ENCODE results near the gene RBMS3. TPM values are rescaled to one million over a fixed set of nuclear protein-coding genes. Genes with fewer than 3 reads are reported as not detected.

Gene RBMS3
- total RNA-seq, 2 experiments from 2014 or later = 0.25 to 0.27 TPM

GRCh38 chr3:29281344-29282241 lies 722 bp downstream of the RBMS3 start:
- peaks cover 31% of the 10 kb centered on the region for H3K4me1 Mint-ChIP-seq
- H3K27ac Mint-ChIP-seq = peak overlapping the region; percentile 7
- H3K36me3 Mint-ChIP-seq (ENCODE audit: low read depth) = no peaks in the 10 kb centered on the region
- no peaks in the 10 kb centered on the region for H3K9me3 Mint-ChIP-seq
- CTCF ChIA-PET = no interaction called here
- DNase-seq = no peak
- POLR2A ChIA-PET = interaction anchor here (0.6 kb wide), 2 partner anchors 387 to 440 kb away, joined by 3 to 5 read pairs; no protein-coding TSS in a partner anchor
- peaks cover 7% of the 10 kb centered on the region for H3K27me3 Mint-ChIP-seq
- H3K4me3 Mint-ChIP-seq = peak overlapping the region; percentile 75

- POLR2A ChIA-PET = no interaction called here
- no peak for DNase-seq
- Mint-ChIP-seq H3K4me1 (peaks cover 31% of the 10 kb centered on the region), H3K27ac (no peak overlapping the region), H3K4me3 (peak overlapping the region; percentile 75), H3K27me3 (peaks cover 7% of the 10 kb centered on the region), H3K36me3 (ENCODE audit: low read depth) (no peaks in the 10 kb centered on the region), H3K9me3 (no peaks in the 10 kb centered on the region)
- CTCF ChIA-PET = no interaction called here
Measured at GRCh38 chr3:29282427-29283230, 1.8 kb downstream of the RBMS3 start.

GRCh38 chr3:29283231-29284119 lies 2.6 kb downstream of the RBMS3 start:
- ChIA-PET CTCF (no interaction called here), POLR2A (no interaction called here)
- H3K36me3 Mint-ChIP-seq (ENCODE audit: low read depth) = no peaks in the 10 kb centered on the region
- DNase-seq = no peak
- H3K4me3 Mint-ChIP-seq = no peak overlapping the region
- no peak overlapping the region for H3K27ac Mint-ChIP-seq
- peaks cover 31% of the 10 kb centered on the region for H3K4me1 Mint-ChIP-seq
- H3K27me3 Mint-ChIP-seq = peaks cover 10% of the 10 kb centered on the region
- no peaks in the 10 kb centered on the region for H3K9me3 Mint-ChIP-seq

- H3K36me3 Mint-ChIP-seq (ENCODE audit: low read depth) = no peaks in the 10 kb centered on the region
- POLR2A ChIA-PET = no interaction called here
- no peak overlapping the region for H3K27ac Mint-ChIP-seq
- H3K27me3 Mint-ChIP-seq = peaks cover 7% of the 10 kb centered on the region
- H3K9me3 Mint-ChIP-seq = no peaks in the 10 kb centered on the region
- H3K4me3 Mint-ChIP-seq = no peak overlapping the region
- DNase-seq = no peak
- H3K4me1 Mint-ChIP-seq = peaks cover 31% of the 10 kb centered on the region
- CTCF ChIA-PET = no interaction called here
Measured at GRCh38 chr3:29284497-29284896, 3.6 kb downstream of the RBMS3 start.

GRCh38 chr3:29285471-29286071 lies 4.7 kb downstream of the RBMS3 start:
- Mint-ChIP-seq H3K9me3 (no peaks in the 10 kb centered on the region), H3K36me3 (ENCODE audit: low read depth) (no peaks in the 10 kb centered on the region), H3K27ac (no peak overlapping the region), H3K27me3 (peaks cover 7% of the 10 kb centered on the region), H3K4me1 (peaks cover 28% of the 10 kb centered on the region), H3K4me3 (no peak overlapping the region)
- ChIA-PET CTCF (no interaction called here), POLR2A (no interaction called here)
- DNase-seq = no peak

GRCh38 chr3:29286478-29287240 lies 5.8 kb downstream of the RBMS3 start:
- Mint-ChIP-seq H3K27ac (no peak overlapping the region), H3K36me3 (ENCODE audit: low read depth) (no peaks in the 10 kb centered on the region), H3K27me3 (peaks cover 7% of the 10 kb centered on the region), H3K4me3 (no peak overlapping the region), H3K9me3 (no peaks in the 10 kb centered on the region), H3K4me1 (peaks cover 17% of the 10 kb centered on the region)
- no peak for DNase-seq
- ChIA-PET CTCF (no interaction called here), POLR2A (no interaction called here)

GRCh38 chr3:29290596-29290995 lies 9.7 kb downstream of the RBMS3 start:
- Mint-ChIP-seq H3K4me3 (no peak overlapping the region), H3K27me3 (peaks cover 5% of the 10 kb centered on the region), H3K4me1 (peaks cover under 1% of the 10 kb centered on the region), H3K27ac (no peak overlapping the region), H3K36me3 (ENCODE audit: low read depth) (no peaks in the 10 kb centered on the region), H3K9me3 (no peaks in the 10 kb centered on the region)
- ChIA-PET POLR2A (no interaction called here), CTCF (no interaction called here)
- DNase-seq = no peak

GRCh38 chr3:29291260-29291981 lies 10.6 kb downstream of the RBMS3 start:
- Mint-ChIP-seq H3K27me3 (peaks cover 5% of the 10 kb centered on the region), H3K4me1 (no peaks in the 10 kb centered on the region), H3K9me3 (no peaks in the 10 kb centered on the region), H3K4me3 (no peak overlapping the region), H3K36me3 (ENCODE audit: low read depth) (no peaks in the 10 kb centered on the region), H3K27ac (no peak overlapping the region)
- POLR2A ChIA-PET = no interaction called here
- DNase-seq = no peak
- CTCF ChIA-PET = no interaction called here

GRCh38 chr3:29291982-29292363 lies 11.1 kb downstream of the RBMS3 start:
- POLR2A ChIA-PET = no interaction called here
- Mint-ChIP-seq H3K4me3 (no peak overlapping the region), H3K27ac (no peak overlapping the region), H3K4me1 (no peaks in the 10 kb centered on the region), H3K27me3 (peaks cover 5% of the 10 kb centered on the region), H3K9me3 (no peaks in the 10 kb centered on the region), H3K36me3 (ENCODE audit: low read depth) (no peaks in the 10 kb centered on the region)
- DNase-seq = no peak
- CTCF ChIA-PET = no interaction called here

GRCh38 chr3:29293421-29293820 lies 12.6 kb downstream of the RBMS3 start:
- Mint-ChIP-seq H3K27ac (no peak overlapping the region), H3K4me3 (no peak overlapping the region), H3K27me3 (peaks cover 2% of the 10 kb centered on the region), H3K4me1 (no peaks in the 10 kb centered on the region), H3K36me3 (ENCODE audit: low read depth) (no peaks in the 10 kb centered on the region), H3K9me3 (no peaks in the 10 kb centered on the region)
- ChIA-PET CTCF (no interaction called here), POLR2A (no interaction called here)
- no peak for DNase-seq

GRCh38 chr3:29297998-29298397 lies 17.1 kb downstream of the RBMS3 start:
- Mint-ChIP-seq H3K27me3 (peaks cover 2% of the 10 kb centered on the region), H3K4me3 (no peak overlapping the region), H3K9me3 (no peaks in the 10 kb centered on the region), H3K4me1 (peaks cover 6% of the 10 kb centered on the region), H3K27ac (no peak overlapping the region), H3K36me3 (ENCODE audit: low read depth) (no peaks in the 10 kb centered on the region)
- POLR2A ChIA-PET = no interaction called here
- CTCF ChIA-PET = no interaction called here
- DNase-seq = no peak
